EL (cell line): Measurements from ENCODE around the gene CDCA5.
"Not testable (repeated sequence)": the region's sequence is repeated elsewhere in the genome, so short reads cannot be mapped to it uniquely, and the experiment has no call there.

Experiments used
- DNase-seq: peaks from one replicate; pipeline ENCODE4 v3.0.0-alpha.2; 2016

CDCA5 gene

DNA sequence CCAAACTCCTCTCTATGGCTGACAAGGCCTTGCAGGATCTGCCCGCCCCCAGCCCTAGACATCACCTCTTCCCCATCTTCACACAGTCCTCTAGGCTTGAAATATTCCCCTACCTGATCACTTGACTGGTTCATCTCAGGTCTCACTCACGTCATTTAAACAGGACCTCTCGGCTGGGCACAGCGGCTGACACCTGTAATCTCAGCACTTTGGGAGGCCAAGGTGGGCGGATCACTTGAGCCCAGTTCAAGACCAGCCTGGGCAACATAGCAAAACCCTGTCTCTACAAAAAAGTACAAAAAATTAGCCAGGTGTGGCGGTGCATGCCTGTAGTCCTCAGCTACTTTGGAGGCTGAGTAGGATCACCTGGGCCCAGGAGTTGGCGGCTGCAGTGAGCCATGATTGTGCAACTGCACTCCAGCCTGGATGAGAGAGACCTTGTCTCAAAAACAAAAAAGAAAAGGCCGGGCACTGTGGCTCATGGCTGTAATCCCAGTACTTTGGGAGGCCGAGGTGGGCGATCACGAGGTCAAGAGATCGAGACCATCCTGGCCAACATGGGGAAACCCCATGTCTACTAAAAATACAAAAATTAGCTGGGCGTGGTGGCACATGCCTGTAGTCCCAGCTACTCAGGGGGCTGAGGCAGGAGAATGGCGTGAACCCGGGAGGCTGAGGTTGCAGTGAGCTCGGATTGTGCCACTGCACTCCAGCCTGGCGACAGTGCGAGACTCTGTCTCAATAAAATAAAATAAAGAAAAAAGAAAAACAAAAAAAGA lies 35.2 kb upstream of the CDCA5 start:
- DNase-seq: not testable (repeated sequence)

DNA sequence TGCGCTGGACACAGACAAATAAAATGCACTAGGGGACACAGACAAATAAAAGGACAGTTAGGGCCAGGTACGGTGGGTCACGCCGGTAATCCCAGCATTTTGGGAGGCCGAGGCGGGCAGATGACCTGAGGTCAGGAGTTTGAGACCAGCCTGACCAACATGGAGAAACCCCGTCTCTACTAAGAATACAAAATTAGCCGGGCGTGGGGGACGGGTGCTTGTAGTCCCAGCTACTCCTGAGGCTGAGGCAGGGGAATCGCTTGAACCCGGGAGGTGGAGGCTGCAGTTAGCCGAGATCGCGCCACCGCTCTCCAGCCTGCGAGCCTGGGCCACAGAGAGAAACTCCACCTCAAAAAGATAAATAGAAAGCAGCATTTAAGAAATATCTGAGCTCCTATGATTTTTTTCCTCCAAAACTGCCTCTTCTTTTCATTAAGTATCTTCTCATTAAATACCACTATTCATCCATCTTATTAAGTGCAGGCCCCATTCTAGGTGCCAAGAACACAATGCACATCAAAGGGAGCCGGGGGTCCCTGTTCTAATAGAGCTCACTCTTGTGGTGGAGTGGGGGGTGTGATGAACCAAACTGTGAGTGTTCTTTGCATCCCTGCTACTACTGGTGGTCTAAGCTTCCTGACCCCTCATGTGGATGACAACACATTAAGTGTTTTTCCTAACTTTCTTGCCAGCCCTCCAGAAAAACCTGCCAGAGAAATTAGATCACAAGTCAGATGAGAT lies 34.4 kb upstream of the CDCA5 start:
- DNase-seq: no peak

DNA sequence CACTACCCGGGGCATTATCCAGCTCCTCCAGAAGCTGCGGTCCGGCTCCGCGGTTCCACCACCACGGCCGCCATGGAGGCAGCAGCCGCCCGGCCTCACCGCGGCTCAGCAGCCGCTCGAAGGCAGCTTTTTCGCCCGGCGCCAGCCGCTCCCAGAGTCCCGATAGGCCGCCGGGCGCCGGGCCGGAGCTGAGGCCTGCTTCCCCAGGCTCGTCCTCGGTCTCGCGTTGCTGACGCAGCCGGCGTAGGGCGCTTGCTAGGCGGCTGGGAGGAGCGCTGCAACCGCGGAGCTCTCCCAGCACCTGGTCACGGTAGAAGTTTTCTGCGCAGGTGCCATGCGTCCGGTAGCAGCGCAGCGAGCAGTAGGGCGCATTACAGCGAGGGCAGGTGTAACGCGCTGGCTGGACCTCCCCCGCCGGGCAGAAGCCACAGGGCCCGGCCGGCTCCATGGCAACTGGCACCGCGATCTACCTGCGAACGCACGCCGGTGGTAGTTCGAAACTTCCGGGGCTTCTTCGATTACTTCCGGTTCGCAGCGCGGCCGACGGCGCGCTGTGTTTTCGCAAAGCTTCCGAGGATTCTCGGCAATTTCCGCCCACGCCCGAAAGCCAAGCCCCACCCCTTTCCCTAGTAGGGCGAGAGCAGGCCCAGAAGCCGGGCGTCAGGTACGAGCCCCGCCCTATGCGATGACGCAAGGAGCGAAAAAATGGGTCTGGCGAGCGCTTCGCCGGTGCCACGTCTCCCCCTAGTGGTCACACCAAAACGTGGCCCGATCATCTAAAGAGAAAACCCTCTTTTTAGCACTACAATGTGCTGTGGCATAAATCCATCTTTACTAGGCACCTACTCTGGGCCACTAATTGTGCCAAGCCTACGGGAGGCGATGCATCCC lies 33.6 kb upstream of the CDCA5 start, which contains the start of gene ZNHIT2:
Gene ZNHIT2, minus strand, starts transcription at position 496 of the 891 bp plus-strand sequence. Its CDS starts 48 bp downstream, at position 448.
- peak; percentile 98 for DNase-seq

DNA sequence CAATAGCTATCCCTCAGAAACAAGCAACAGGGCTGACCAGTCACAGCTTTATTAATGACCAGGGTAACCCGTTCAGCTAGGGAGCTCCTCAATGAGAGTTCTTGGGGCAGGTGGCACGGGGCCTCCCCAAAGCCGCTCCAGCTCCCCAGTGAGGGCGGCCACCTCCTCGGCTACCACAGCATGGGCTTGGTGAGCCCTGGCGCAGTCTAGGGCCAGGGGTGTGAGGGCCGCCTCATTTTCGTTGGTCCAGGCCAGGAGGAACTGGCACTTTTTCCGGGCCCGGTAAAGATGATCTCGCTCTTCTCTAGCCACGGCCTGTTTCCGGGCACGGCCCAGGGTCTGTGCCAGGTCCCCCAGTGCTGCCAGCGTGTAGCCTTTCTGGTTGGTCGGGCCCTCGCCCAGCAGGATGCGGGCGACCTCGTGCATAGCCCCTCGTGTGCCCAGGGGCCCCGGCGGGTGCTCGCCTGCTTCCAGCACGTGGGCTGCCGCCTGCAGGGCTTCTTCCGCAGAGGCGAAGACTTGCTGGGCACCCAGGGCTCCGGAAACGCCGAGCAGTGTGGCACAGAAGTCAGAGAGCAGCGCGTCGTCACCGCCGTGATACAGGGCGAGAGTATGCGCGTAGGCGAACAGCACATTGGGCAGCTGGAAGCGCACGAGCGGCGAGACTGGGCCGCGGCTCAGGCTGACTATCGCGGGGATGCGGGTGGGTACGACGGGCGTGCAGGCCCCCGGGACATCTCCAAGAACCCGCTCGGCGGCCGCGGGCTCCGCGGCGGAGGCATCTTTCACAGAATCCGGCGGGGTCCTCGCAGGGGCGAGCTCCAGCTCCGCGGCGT lies 32.7 kb upstream of the CDCA5 start:
- peak; percentile 61 for DNase-seq

DNA sequence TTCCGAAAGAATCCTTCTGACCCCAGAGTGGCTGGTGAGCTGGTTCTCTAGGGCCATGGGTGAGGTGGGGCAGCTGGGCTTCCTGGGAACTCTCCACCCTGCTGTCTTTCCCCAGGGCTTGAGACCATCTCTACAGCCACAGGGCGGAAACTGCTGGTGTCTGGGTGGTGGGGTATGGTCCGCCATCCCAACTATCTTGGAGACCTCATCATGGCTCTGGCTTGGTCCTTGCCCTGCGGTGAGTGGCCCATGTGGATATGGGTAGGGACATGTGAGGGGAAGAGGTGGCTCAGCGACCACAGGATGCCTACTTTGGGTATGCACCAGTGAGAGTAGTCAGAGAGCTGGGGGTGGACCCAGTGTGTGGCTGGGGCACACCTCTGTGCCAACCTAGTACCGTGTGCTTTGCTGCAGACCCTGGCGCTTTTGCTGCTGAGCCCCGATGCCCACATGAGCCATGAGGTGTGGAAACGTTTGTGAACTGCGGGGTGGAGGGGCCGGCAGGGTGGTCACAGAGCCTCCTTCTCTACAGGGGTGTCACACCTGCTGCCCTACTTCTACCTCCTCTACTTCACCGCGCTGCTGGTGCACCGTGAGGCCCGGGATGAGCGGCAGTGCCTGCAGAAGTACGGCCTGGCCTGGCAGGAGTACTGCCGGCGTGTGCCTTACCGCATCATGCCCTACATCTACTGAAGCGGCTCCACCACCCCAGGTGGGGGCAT lies 31.7 kb upstream of the CDCA5 start:
- DNase-seq: no peak

DNA sequence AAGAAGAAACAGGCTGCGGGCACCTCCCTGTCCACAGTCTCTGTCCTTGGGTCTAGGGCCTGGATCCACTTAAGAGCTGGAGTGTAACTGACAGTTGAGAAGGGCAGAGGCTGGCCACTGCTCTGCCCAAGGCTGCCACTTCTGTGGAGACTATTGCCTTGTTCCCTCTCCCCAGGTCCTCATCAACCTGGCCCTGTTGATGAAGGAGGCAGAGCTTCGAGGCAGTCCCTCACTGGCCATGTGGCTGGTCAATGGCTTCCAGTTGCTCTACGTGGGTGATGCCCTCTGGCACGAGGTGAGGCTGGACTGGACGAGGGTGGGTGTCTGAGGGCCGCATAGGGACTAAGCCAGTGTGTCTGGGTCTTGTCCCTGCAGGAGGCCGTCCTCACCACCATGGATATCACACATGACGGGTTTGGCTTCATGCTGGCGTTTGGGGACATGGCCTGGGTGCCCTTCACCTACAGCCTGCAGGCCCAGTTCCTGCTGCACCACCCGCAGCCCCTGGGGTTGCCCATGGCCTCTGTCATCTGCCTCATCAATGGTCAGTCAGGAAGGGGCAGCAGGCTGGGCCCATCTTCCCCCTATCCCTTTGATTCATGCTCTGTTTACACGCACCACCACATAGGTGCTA lies 30.8 kb upstream of the CDCA5 start:
- DNase-seq: no peak

DNA sequence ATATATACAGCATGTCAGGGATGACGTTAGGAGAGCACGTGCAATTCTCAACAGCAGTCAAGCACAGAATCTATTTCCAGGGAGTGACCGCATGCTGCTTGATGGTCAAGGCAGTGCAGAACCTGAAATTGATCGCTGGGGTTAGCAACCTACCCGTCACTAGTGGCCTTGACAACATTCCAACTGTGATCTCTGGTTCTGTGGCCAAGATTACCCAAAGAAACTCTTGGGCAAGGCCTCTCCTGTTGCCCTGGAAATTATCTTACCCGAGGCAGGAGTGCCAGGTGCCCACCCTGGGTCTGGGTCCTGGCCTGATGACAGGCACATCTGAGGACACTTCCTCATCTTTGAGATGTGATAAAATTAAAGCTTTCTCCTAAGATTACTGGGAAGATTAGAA lies 30.0 kb upstream of the CDCA5 start:
- DNase-seq: no peak

DNA sequence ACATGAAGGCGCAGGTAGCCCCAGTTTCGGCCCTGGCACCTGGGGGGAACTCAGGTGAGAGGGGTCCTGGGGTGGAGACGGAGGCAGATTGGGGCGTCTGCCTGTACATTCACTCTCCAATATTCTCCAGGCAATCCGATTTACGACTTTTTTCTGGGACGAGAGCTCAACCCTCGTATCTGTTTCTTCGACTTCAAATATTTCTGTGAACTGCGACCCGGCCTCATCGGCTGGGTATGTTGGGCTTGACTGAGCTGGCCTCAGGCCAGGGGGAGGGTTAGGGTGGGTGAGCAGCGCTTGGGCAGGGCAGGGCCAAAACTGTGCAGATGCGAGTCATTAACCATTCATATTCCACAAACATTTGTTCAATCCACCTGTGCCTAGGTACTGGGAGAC lies 29.5 kb upstream of the CDCA5 start:
- DNase-seq: no peak

DNA sequence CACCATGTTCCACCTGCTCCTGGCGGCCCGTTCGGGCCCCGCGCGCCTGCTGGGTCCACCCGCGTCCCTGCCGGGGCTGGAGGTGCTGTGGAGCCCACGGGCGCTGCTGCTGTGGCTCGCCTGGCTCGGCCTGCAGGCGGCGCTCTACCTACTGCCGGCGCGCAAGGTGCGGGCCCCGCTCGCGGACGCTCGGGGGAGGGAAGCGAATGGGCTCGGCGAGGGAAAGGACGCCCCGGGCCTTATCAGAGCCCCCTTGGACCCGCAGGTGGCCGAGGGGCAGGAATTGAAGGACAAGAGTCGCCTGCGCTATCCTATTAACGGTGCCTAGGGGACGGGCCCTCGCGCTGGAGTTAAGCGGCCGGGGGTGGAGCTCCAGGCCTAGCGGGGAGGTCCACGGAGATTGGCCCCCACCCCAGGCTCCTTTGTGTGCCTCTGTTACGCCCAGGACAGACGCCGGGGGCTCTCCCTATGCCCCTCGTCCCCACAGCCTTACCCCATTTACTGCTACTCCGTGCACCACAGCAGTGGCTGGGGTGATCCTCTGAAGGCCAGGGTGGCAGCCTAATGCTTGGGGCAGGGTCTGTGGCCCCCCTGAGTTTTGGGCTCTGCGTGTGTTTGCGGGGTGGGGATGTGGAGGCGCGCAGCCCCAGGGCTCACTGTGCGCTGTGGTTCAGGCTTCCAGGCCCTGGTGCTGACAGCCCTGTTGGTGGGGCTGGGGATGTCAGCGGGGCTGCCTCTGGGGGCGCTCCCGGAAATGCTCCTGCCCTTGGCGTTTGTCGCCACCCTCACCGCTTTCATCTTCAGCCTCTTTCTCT lies 28.9 kb upstream of the CDCA5 start:
- DNase-seq: peak; percentile 42

DNA sequence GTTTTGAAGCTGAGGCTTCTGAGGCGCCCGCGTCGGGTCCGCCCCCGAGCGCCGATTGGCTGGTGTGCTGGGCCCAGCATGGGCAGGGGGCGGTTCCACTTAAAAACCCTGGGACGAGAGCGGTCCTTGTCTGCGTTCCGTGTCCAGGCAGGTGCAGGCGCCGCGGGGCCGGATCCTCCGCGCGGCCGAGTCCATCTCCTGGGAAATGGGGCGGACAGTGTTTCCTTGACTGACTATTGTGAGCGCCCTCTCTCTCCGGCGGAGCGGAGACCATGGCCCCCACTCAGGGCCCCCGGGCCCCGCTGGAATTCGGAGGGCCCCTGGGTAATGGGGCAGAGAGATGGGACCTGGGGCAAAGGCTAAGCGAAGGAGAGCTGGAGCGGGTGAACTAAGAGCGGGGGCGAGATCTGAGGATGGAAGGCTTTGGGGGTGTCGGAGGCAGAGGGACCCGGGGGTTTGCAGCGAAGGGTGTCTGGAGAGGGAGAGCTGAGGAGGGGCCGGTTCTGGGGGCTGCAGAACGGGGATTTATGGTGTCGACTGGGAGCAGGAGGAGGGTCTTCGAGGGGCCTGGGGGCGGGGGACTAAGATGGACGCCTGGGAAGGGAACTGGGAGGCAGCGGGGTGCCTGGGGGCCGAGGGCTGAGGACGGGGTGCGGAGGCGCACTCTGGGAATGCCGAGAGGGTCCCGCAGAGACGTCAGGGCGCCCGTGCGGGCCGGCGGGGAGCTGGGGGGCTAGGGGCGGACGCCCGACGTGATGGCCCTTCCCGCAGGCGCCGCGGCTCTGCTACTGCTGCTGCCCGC lies 28.1 kb upstream of the CDCA5 start, which contains the start of gene TM7SF2:
Gene TM7SF2, plus strand, starts transcription at position 129 of the 802 bp plus-strand sequence. Its CDS starts 144 bp downstream, at position 273.
- peak; percentile 94 for DNase-seq

DNA sequence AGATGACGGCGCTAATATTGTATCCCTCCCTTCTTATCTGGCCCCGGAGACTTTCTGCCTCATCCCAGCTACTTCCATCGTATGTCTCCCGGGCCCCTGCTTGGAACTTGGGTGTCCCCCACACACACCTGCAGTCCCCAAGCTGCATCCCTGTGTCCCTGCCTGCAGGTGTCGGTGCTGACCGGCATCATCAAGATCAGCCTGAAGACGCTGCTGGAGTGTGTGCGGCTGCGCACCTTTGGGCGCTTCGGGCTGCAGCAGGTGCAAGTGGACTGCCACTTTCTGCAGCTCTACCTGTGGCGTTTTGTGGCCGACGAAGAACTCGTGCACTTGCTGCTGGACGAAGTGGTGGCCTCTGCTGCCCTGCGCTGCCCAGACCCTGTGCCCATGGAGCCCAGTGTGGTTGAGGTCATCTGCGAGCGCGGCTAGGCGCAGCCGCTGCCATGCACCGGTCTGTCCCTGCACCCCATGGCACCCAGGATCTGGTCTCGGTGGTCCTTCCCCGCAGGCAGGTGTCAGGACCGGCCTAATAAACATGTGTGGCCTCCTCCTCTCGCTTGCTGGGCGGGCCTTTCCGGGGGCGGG lies 27.4 kb upstream of the CDCA5 start:
- DNase-seq: no peak

DNA sequence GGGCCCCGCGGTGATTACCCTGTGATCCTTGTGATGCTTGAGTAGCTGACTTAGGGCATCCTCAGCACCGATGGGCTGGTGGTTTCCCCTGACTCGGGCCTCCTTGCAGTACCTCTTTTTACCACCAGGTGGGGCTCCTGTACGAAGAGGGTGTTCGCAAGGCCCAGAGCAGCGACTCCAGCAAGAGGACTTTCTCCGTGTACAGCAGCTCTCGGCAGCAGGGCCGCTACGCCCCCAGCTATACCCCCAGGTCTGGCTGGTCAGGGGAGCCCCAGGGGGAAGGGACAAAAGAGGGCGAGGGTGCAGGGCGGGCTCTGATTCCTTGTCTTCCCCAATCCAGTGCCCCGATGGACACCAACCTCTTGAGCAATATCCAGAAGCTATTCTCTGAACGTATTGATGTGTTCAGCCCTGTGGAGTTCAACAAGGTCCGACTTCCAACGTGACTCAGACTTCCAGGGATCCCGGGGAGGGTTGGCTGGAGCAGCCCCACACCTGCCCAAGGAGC lies 26.6 kb upstream of the CDCA5 start:
- DNase-seq: peak; percentile 80

DNA sequence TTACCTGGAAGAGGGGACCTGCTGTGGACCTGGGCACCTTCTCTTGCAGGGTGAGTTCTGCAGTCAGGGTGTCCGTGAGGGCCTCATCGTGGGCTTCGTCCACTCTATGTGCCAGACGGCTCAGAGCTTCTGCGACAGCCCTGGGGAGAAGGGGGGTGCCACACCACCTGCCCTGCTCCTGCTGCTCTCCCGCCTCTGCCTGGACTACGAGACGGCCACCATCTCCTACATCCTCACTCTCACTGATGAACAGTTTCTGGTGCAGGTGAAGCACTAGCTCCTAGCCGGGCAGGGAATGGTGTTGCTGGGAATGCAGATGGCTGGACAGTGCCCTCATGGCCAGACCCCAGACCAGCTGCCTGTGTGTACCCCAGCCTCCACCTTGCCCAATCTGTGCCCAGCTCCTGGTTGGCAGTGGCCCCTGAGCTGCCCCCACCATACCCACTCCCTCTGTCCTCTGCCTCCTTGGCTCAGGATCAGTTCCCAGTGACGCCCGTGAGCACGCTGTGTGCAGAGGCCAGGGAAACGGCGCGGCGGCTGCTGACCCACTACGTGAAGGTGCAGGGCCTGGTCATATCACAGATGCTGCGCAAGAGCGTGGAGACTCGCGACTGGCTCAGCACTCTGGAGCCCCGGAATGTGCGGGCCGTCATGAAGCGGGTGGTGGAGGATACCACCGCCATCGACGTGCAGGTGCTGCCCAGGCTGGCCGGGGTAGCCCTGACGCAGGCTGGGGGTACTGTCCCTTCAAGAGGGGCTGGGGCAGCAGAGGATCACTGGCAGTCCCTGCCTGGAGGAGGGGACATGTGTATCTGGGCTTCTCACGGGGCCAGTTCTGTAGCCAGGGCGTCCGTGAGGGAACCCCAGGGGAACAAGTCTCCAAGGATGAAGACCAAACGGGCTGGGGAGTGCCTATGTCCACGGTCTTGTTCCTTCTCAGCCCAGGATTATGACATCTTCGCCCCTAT lies 25.7 kb upstream of the CDCA5 start:
- DNase-seq: no peak

DNA sequence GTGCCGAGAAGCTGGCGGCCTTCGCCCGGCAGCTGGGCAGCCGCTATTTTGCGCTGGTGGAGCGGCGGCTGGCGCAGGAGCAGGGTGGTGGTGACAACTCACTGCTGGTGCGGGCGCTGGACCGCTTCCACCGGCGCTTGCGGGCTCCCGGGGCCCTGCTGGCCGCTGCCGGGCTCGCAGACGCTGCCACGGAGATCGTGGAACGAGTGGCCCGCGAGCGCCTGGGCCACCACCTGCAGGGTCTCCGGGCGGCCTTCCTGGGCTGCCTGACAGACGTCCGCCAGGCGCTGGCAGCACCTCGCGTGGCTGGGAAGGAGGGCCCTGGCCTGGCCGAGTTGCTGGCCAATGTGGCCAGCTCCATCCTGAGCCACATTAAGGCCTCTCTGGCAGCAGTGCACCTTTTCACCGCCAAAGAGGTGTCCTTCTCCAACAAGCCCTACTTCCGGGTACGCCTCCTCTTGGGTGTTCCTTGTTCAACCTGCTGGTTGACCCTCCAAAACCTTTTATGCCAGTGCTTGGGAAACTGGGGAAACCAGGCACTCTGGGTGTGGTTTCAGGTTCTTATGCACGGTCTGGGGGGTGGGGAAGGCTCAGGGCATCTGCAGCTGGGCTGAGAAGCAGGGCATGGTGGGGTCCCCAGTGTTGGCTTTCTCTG lies 24.8 kb upstream of the CDCA5 start:
- no peak for DNase-seq

DNA sequence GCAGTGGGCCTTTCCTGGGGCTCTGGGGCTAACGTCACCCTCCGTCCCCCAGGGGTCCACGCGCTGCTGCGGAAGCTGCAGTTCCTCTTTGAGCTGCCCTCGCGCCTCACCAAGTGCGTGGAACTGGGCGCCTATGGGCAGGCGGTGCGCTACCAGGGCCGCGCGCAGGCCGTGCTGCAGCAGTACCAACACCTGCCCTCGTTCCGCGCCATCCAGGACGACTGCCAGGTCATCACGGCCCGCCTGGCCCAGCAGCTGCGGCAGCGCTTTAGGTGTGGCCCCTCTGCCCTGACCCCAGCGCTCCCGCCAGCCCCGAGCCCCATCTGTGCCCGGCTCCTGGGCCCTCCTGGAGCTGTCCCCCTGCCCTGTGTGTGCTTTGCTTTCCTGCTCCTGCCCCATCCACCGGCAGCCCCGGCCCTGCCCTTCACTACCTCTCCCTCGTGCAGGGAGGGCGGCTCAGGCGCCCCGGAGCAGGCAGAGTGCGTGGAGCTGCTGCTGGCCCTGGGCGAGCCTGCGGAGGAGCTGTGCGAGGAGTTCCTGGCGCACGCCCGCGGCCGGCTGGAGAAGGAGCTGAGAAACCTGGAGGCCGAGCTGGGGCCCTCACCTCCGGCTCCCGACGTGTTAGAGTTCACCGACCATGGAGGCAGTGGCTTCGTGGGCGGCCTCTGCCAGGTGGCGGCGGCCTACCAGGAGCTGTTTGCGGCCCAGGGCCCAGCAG lies 24.1 kb upstream of the CDCA5 start:
- DNase-seq: no peak

DNA sequence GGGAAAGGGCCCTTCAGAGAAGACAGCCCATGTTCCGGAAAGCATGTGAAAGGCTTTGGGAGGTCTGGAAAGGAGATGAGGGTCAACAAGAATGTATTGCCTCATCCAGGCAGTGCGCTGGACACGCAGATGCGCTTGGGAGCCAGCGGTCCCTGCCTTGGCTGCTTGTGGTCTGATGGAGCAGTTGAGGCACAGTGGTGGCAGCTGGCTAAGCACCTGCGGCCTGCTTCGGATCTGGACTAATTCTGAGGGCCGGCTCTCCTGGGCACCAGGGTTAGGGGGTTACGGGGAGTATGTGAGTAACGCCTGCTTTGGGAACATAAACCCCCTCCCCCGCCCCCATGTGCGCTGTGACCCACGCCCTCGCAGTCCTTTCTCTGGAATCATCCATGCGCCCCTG lies 23.2 kb upstream of the CDCA5 start:
- DNase-seq: no peak
